ENCODE results near the gene DHX34.
A peak's percentile ranks its signal among the peaks of the same experiment; 100 is the strongest.

DHX34 gene

DNA sequence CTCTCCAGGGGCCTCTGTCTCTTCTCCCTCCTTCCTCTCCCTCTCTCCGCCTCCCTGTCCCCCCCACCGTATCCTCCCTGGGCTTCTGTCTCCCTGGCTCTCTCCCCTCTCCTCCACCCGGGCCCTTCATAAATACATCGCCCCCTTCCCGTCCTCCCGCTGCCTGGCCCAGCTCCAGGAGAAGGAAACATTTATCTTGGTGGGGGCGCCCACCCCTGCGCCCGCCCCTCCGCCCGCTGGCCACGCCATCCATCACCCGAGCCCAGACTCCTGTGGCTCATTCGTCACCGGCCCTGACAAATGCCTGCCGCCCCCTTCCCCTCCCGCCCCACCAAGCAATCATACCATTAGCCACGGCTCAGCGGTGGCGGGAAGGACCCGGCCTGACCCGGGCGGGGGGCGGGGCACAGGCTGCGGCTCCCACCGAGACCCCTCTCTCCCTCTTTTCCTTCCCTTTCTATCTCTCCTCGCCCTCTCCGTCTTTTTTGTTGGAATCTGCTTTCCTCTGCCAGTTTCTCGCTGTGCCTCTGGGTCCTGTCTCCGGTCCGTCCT lies 72.8 kb downstream of the DHX34 start (continued):
- TF ChIP-seq ZNF660 (tag by site-specific recombination; IDR thresholded peaks at IDR 0.05) (no peak), ZNF629 (tag by site-specific recombination; IDR thresholded peaks at IDR 0.05) (peak; percentile 46), ATF2 (tag by site-specific recombination; IDR thresholded peaks at IDR 0.05; ENCODE audit: low read depth) (no peak), ZBTB17 (tag by site-specific recombination; IDR thresholded peaks at IDR 0.05) (peak; percentile 9; the same call in 1 of the 2 replicates), ZNF530 (tag by site-specific recombination; IDR thresholded peaks at IDR 0.05; ENCODE audit: low read depth) (no peak), ZXDB (tag by site-specific recombination; IDR thresholded peaks at IDR 0.05) (peak; percentile 43; the same call in 1 of the 2 replicates), ZNF670 (tag by site-specific recombination; IDR thresholded peaks at IDR 0.05; ENCODE audit: low read depth) (no peak), KLF8 (tag by site-specific recombination; IDR thresholded peaks at IDR 0.05) (peak; percentile 42), ZIC2 (tag by site-specific recombination; IDR thresholded peaks at IDR 0.05) (peak; percentile 76), ZBTB48 (tag by site-specific recombination; IDR thresholded peaks at IDR 0.05) (0 out of 2 replicates have a peak, but pooled peaks have one; percentile 40), SCRT2 (tag by site-specific recombination; IDR thresholded peaks at IDR 0.05) (no peak), ZBTB8A (tag by site-specific recombination; IDR thresholded peaks at IDR 0.05) (peak; percentile 43; the same call in 1 of the 2 replicates), SP2 (tag by site-specific recombination; IDR thresholded peaks at IDR 0.05) (peak; percentile 89), ZNF350 (tag by site-specific recombination; IDR thresholded peaks at IDR 0.05) (no peak), ZNF121 (tag by site-specific recombination; IDR thresholded peaks at IDR 0.05) (no peak), GLI4 (tag by site-specific recombination; IDR thresholded peaks at IDR 0.05) (no peak), ZNF785 (tag by site-specific recombination; IDR thresholded peaks at IDR 0.05) (0 out of 2 replicates have a peak, but pooled peaks have one; percentile 25), ZBTB20 (tag by site-specific recombination; IDR thresholded peaks at IDR 0.05) (0 out of 2 replicates have a peak, but pooled peaks have one; percentile 40), ZFHX2 (tag by site-specific recombination; conservative IDR thresholded peaks at IDR 0.05) (peak; percentile 96), ZNF16 (tag by site-specific recombination; IDR thresholded peaks at IDR 0.05; ENCODE audit: low read depth) (no peak), ZNF157 (tag by site-specific recombination; IDR thresholded peaks at IDR 0.05) (no peak), SP3 (tag by site-specific recombination; IDR thresholded peaks at IDR 0.05) (peak; percentile 74), ZNF654 (tag by site-specific recombination; IDR thresholded peaks at IDR 0.05; ENCODE audit: low read depth) (no peak), ZNF521 (tag by site-specific recombination; IDR thresholded peaks at IDR 0.05) (no peak), KLF9 (tag by site-specific recombination; IDR thresholded peaks at IDR 0.05; ENCODE audit: low read depth) (peak; percentile 56), ELK4 (IDR thresholded peaks at IDR 0.05; ENCODE audit: borderline replicate concordance, low read depth, low read length) (no peak)
- TF ChIP-seq, protein P1, sequence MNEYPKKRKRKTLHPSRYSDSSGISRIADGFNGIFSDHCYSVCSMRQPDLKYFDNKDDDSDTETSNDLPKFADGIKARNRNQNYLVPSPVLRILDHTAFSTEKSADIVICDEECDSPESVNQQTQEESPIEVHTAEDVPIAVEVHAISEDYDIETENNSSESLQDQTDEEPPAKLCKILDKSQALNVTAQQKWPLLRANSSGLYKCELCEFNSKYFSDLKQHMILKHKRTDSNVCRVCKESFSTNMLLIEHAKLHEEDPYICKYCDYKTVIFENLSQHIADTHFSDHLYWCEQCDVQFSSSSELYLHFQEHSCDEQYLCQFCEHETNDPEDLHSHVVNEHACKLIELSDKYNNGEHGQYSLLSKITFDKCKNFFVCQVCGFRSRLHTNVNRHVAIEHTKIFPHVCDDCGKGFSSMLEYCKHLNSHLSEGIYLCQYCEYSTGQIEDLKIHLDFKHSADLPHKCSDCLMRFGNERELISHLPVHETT (tag by site-specific recombination; IDR thresholded peaks at IDR 0.05), result no peak
- TF ChIP-seq, protein P2, sequence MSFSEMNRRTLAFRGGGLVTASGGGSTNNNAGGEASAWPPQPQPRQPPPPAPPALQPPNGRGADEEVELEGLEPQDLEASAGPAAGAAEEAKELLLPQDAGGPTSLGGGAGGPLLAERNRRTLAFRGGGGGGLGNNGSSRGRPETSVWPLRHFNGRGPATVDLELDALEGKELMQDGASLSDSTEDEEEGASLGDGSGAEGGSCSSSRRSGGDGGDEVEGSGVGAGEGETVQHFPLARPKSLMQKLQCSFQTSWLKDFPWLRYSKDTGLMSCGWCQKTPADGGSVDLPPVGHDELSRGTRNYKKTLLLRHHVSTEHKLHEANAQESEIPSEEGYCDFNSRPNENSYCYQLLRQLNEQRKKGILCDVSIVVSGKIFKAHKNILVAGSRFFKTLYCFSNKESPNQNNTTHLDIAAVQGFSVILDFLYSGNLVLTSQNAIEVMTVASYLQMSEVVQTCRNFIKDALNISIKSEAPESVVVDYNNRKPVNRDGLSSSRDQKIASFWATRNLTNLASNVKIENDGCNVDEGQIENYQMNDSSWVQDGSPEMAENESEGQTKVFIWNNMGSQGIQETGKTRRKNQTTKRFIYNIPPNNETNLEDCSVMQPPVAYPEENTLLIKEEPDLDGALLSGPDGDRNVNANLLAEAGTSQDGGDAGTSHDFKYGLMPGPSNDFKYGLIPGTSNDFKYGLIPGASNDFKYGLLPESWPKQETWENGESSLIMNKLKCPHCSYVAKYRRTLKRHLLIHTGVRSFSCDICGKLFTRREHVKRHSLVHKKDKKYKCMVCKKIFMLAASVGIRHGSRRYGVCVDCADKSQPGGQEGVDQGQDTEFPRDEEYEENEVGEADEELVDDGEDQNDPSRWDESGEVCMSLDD (tag by site-specific recombination; IDR thresholded peaks at IDR 0.05), result no peak
- TF ChIP-seq, protein P3, sequence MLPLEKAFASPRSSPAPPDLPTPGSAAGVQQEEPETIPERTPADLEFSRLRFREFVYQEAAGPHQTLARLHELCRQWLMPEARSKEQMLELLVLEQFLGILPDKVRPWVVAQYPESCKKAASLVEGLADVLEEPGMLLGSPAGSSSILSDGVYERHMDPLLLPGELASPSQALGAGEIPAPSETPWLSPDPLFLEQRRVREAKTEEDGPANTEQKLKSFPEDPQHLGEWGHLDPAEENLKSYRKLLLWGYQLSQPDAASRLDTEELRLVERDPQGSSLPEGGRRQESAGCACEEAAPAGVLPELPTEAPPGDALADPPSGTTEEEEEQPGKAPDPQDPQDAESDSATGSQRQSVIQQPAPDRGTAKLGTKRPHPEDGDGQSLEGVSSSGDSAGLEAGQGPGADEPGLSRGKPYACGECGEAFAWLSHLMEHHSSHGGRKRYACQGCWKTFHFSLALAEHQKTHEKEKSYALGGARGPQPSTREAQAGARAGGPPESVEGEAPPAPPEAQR (tag by site-specific recombination; IDR thresholded peaks at IDR 0.05), result no peak
- TF ChIP-seq, protein P4, sequence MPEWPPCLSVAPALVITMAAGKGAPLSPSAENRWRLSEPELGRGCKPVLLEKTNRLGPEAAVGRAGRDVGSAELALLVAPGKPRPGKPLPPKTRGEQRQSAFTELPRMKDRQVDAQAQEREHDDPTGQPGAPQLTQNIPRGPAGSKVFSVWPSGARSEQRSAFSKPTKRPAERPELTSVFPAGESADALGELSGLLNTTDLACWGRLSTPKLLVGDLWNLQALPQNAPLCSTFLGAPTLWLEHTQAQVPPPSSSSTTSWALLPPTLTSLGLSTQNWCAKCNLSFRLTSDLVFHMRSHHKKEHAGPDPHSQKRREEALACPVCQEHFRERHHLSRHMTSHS (tag by site-specific recombination; IDR thresholded peaks at IDR 0.05), result no peak
